HG03175 (cell line): Measurements from ENCODE around the gene FKBP5.
"Not testable (repeated sequence)": the region's sequence is repeated elsewhere in the genome, so short reads cannot be mapped to it uniquely, and the experiment has no call there.

Experiments used
- ATAC-seq: cut with Tn5 transposase; IDR thresholded peaks from one replicate; pipeline ENCODE4 v1.9.1; 2021; ENCODE audit warnings: mild to moderate bottlenecking, moderate library complexity; ENCODE audit not compliant: unreplicated experiment

Gene FKBP5

GRCh38 chr6:35691027-35691824 lies 2.5 kb upstream of the FKBP5 start:
- ATAC-seq: no peak

- ATAC-seq: no peak
Observed at GRCh38 chr6:35690484-35690883, 1.8 kb upstream of the FKBP5 start.

- ATAC-seq: not testable (repeated sequence)
Observed at GRCh38 chr6:35690006-35690405, 1.3 kb upstream of the FKBP5 start.

GRCh38 chr6:35687658-35688604 lies 784 bp downstream of the FKBP5 start:
- ATAC-seq: peak; percentile 41

GRCh38 chr6:35686873-35687555 lies 1.7 kb downstream of the FKBP5 start:
- ATAC-seq: no peak

- ATAC-seq: no peak
Observed at GRCh38 chr6:35686436-35686835, 2.3 kb downstream of the FKBP5 start.

GRCh38 chr6:35683267-35683666 lies 5.4 kb downstream of the FKBP5 start:
- no peak for ATAC-seq

GRCh38 chr6:35681298-35681697 lies 7.4 kb downstream of the FKBP5 start:
- ATAC-seq: no peak

GRCh38 chr6:35679399-35679798 lies 9.3 kb downstream of the FKBP5 start:
- ATAC-seq: no peak

GRCh38 chr6:35678814-35679213 lies 9.9 kb downstream of the FKBP5 start:
- no peak for ATAC-seq

GRCh38 chr6:35678021-35678654 lies 10.6 kb downstream of the FKBP5 start:
- no peak for ATAC-seq

- no peak for ATAC-seq
Observed at GRCh38 chr6:35677456-35677855, 11.3 kb downstream of the FKBP5 start.

- ATAC-seq: no peak
Observed at GRCh38 chr6:35675871-35676459, 12.8 kb downstream of the FKBP5 start.

GRCh38 chr6:35674594-35674993 lies 14.1 kb downstream of the FKBP5 start:
- ATAC-seq: no peak

- no peak for ATAC-seq
Observed at GRCh38 chr6:35673755-35674154, 15.0 kb downstream of the FKBP5 start.

- ATAC-seq: not testable (repeated sequence)
Observed at GRCh38 chr6:35673284-35673666, 15.4 kb downstream of the FKBP5 start.

- not testable (repeated sequence) for ATAC-seq
Observed at GRCh38 chr6:35670453-35670852, 18.3 kb downstream of the FKBP5 start.

GRCh38 chr6:35669451-35670045 lies 19.2 kb downstream of the FKBP5 start:
- no peak for ATAC-seq

GRCh38 chr6:35668744-35669450 lies 19.8 kb downstream of the FKBP5 start:
- no peak for ATAC-seq
